Measurements from ENCODE around the gene DOCK2.
"Not testable (repeated sequence)": the region's sequence is repeated elsewhere in the genome, so short reads cannot be mapped to it uniquely, and the experiment has no call there.

The DOCK2 gene

GRCh38 chr5:169943026-169943425, 306.0 kb downstream of the DOCK2 start:
- no peak for DNase-seq (ENCODE audit: low spot score)

GRCh38 chr5:169944115-169944514, 307.0 kb downstream of the DOCK2 start:
- DNase-seq (ENCODE audit: low spot score) = no peak

GRCh38 chr5:169944922-169945680, 308.0 kb downstream of the DOCK2 start:
- DNase-seq (ENCODE audit: low spot score) = no peak

- DNase-seq (ENCODE audit: low spot score) = no peak
Observed at GRCh38 chr5:169945831-169946261, 308.8 kb downstream of the DOCK2 start.

- no peak for DNase-seq (ENCODE audit: low spot score)
Observed at GRCh38 chr5:169946743-169947295, 309.7 kb downstream of the DOCK2 start.

- no peak for DNase-seq (ENCODE audit: low spot score)
Observed at GRCh38 chr5:169950333-169950732, 313.3 kb downstream of the DOCK2 start.

- not testable (repeated sequence) for DNase-seq (ENCODE audit: low spot score)
Observed at GRCh38 chr5:169953196-169953595, 316.1 kb downstream of the DOCK2 start.

GRCh38 chr5:169954786-169955185, 317.7 kb downstream of the DOCK2 start:
- DNase-seq (ENCODE audit: low spot score) = no peak

- DNase-seq (ENCODE audit: low spot score) = no peak
Observed at GRCh38 chr5:169956126-169956525, 319.1 kb downstream of the DOCK2 start.

- no peak for DNase-seq (ENCODE audit: low spot score)
Observed at GRCh38 chr5:169956756-169957155, 319.7 kb downstream of the DOCK2 start.

GRCh38 chr5:169958278-169958677, 321.2 kb downstream of the DOCK2 start:
- DNase-seq (ENCODE audit: low spot score) = no peak

GRCh38 chr5:169960659-169961058, 323.6 kb downstream of the DOCK2 start:
- no peak for DNase-seq (ENCODE audit: low spot score)

GRCh38 chr5:169964246-169964645, 327.2 kb downstream of the DOCK2 start:
- DNase-seq (ENCODE audit: low spot score) = no peak

GRCh38 chr5:169970339-169970738, 333.3 kb downstream of the DOCK2 start:
- DNase-seq (ENCODE audit: low spot score) = no peak

GRCh38 chr5:169970911-169971765, 334.1 kb downstream of the DOCK2 start:
- no peak for DNase-seq (ENCODE audit: low spot score)

- DNase-seq (ENCODE audit: low spot score) = no peak
Observed at GRCh38 chr5:169971780-169972179, 334.7 kb downstream of the DOCK2 start.

- no peak for DNase-seq (ENCODE audit: low spot score)
Observed at GRCh38 chr5:169973056-169973455, 336.0 kb downstream of the DOCK2 start.

- no peak for DNase-seq (ENCODE audit: low spot score)
Observed at GRCh38 chr5:169974121-169974770, 337.2 kb downstream of the DOCK2 start.

- no peak for DNase-seq (ENCODE audit: low spot score)
Observed at GRCh38 chr5:169978714-169979113, 341.6 kb downstream of the DOCK2 start.

GRCh38 chr5:169979871-169980270, 342.8 kb downstream of the DOCK2 start:
- DNase-seq (ENCODE audit: low spot score) = no peak

- peak; percentile 15 for DNase-seq (ENCODE audit: low spot score)
Observed at GRCh38 chr5:169980418-169981053, 343.5 kb downstream of the DOCK2 start, which contains the start of gene INSYN2B. Gene INSYN2B (minus strand): TSS chr5:169980495. CDS start chr5:169883898, 96,597 bp downstream.

GRCh38 chr5:169988206-169988605, 351.1 kb downstream of the DOCK2 start:
- no peak for DNase-seq (ENCODE audit: low spot score)
